IMR-90 (cell line): ENCODE measurements around the gene A1BG. TPM values are rescaled to one million over a fixed set of nuclear protein-coding genes. Genes with fewer than 3 reads are reported as not detected.

Experiments used
- ATAC-seq: fragments of 200-7000 bp; cut with Tn5 transposase; 2 replicates; pipeline ENCODE4 v1.9.1; 2020; ENCODE audit warnings: low read depth, mild to moderate bottlenecking, moderate library complexity
- BruUV-seq: library from RNA; stranded (reverse); fragments of 400-500 nt; replicated peaks from 2 replicates; lab custom pipeline; 2021; lab: Mats Ljungman, UMichigan
- CTCF ChIA-PET: fragments of 300-600 bp; formaldehyde crosslinking; extraction: SDS; loops from one replicate; lab custom pipeline; 2021; ENCODE audit warnings: antibody characterized with exemption; lab: Yijun Ruan, JAX
- POLR2A ChIA-PET: fragments of 300-600 bp; sonication (Branson Sonifier 250); formaldehyde crosslinking; loops from one replicate; lab custom pipeline; 2022; ENCODE audit warnings: antibody characterized with exemption; ENCODE audit not compliant: unreplicated experiment; lab: Charles Lee
- DNase-seq: peaks from one replicate; pipeline ENCODE4 v3.0.0; 2013
- H2AFZ ChIP-seq: replicated peaks from 2 replicates; pipeline ENCODE3; 2013; ENCODE audit warnings: low read length, mild to moderate bottlenecking; ENCODE audit not compliant: poor library complexity
- H2AK5ac ChIP-seq: 2 replicates; pipeline ENCODE4 v1.6.1; 2013; ENCODE audit warnings: low read depth, low read length, inconsistent platforms
- H2AK9ac ChIP-seq: replicated peaks from 2 replicates; pipeline ENCODE3; 2013; ENCODE audit warnings: mild to moderate bottlenecking, low read depth, low read length, moderate library complexity; ENCODE audit not compliant: poor library complexity
- H2BK120ac ChIP-seq: 2 replicates; pipeline ENCODE4 v1.6.1; 2013; ENCODE audit warnings: low read depth, low read length, inconsistent platforms
- H2BK15ac ChIP-seq: 3 replicates; pipeline ENCODE4 v1.6.1; 2013; ENCODE audit warnings: low read depth, low read length, inconsistent platforms
- H2BK20ac ChIP-seq: 2 replicates; pipeline ENCODE4 v1.6.1; 2013; ENCODE audit warnings: low read depth, mild to moderate bottlenecking, inconsistent platforms, low read length, moderate library complexity
- H2BK5ac ChIP-seq: 2 replicates; pipeline ENCODE4 v1.6.1; 2013; ENCODE audit warnings: mild to moderate bottlenecking, low read depth, low read length, inconsistent platforms; ENCODE audit not compliant: poor library complexity, severe bottlenecking
- H3K14ac ChIP-seq: replicated peaks from 2 replicates; pipeline ENCODE4 v1.6.1; 2013; ENCODE audit warnings: low read depth, low read length, inconsistent platforms
- H3K18ac ChIP-seq: 2 replicates; pipeline ENCODE4 v1.6.1; 2013; ENCODE audit warnings: low read depth, low read length, control low read depth
- H3K23ac ChIP-seq: 2 replicates; pipeline ENCODE4 v1.6.1; 2013; ENCODE audit warnings: low read depth, low read length, inconsistent platforms
- H3K27ac ChIP-seq: 2 replicates; pipeline ENCODE4 v1.5.1; 2013; ENCODE audit warnings: mild to moderate bottlenecking, control low read depth, low read length; ENCODE audit not compliant: insufficient read depth
- H3K27me3 ChIP-seq: 2 replicates; pipeline ENCODE4 v1.6.1; 2013; ENCODE audit warnings: low read length; ENCODE audit not compliant: control insufficient read depth, insufficient read depth
- H3K36me3 ChIP-seq: 2 replicates; pipeline ENCODE4 v1.6.1; 2013; ENCODE audit warnings: low read length, mixed read lengths; ENCODE audit not compliant: control insufficient read depth, insufficient read depth
- H3K4ac ChIP-seq: 2 replicates; pipeline ENCODE4 v1.6.1; 2013; ENCODE audit warnings: low read depth, low read length, inconsistent platforms
- H3K4me1 ChIP-seq: 2 replicates; pipeline ENCODE4 v1.6.1; 2013; ENCODE audit warnings: low read length, mixed read lengths; ENCODE audit not compliant: control insufficient read depth, insufficient read depth
- H3K4me2 ChIP-seq: 2 replicates; pipeline ENCODE4 v1.6.1; 2013; ENCODE audit warnings: low read depth, mild to moderate bottlenecking, control low read depth, low read length, moderate library complexity
- H3K4me3 ChIP-seq: 2 replicates; pipeline ENCODE4 v1.5.1; 2013; ENCODE audit warnings: low read depth, mild to moderate bottlenecking, control low read depth, low read length, moderate library complexity; ENCODE audit not compliant: insufficient read depth
- H3K56ac ChIP-seq: 2 replicates; pipeline ENCODE4 v1.6.1; 2013; ENCODE audit warnings: low read length, inconsistent platforms; ENCODE audit not compliant: insufficient read depth; ENCODE audit errors: extremely low read depth
- H3K79me1 ChIP-seq, 2 experiments: 2 replicates each; pipeline ENCODE4 v1.6.1; 2013; ENCODE audit warnings: low read length in 2 of 2, inconsistent platforms in 1 of 2, low read depth in 1 of 2
- H3K9ac ChIP-seq: 2 replicates; pipeline ENCODE4 v1.6.1; 2013; ENCODE audit warnings: low read depth, low read length, control low read depth
- H3K9me1 ChIP-seq: 2 replicates; pipeline ENCODE4 v1.6.1; 2013; ENCODE audit warnings: low read length, inconsistent platforms; ENCODE audit not compliant: insufficient read depth
- H3K9me3 ChIP-seq: 2 replicates; pipeline ENCODE4 v1.6.1; 2013; ENCODE audit warnings: low read length; ENCODE audit not compliant: control insufficient read depth, insufficient read depth
- H4K20me1 ChIP-seq: 2 replicates; pipeline ENCODE4 v1.6.1; 2013; ENCODE audit warnings: low read length, inconsistent platforms; ENCODE audit not compliant: insufficient read depth
- H4K5ac ChIP-seq: 2 replicates; pipeline ENCODE4 v1.6.1; 2013; ENCODE audit warnings: mild to moderate bottlenecking, low read depth, low read length, control low read depth
- H4K8ac ChIP-seq, 2 experiments: 2 replicates each; pipeline ENCODE4 v1.6.1; 2013; ENCODE audit warnings: low read depth in 2 of 2, low read length in 2 of 2, control low read depth in 1 of 2, inconsistent platforms in 1 of 2
- H4K91ac ChIP-seq: 2 replicates; pipeline ENCODE4 v1.6.1; 2013; ENCODE audit warnings: low read depth, low read length, inconsistent platforms; ENCODE audit not compliant: insufficient read depth
- BHLHE40 ChIP-seq: fragments of 150-350 bp; IDR thresholded peaks from 2 replicates; pipeline ENCODE4 v1.6.1; 2016; ENCODE audit warnings: mild to moderate bottlenecking, low read depth, low read length
- CEBPB ChIP-seq: IDR thresholded peaks from 2 replicates; pipeline ENCODE4 v1.6.1; 2012; ENCODE audit warnings: low read depth, low read length, improper control_type of control experiment
- CHD1 ChIP-seq: IDR thresholded peaks from 2 replicates; pipeline ENCODE4 v1.6.1; 2012; ENCODE audit warnings: low read depth, low read length, improper control_type of control experiment
- FOS ChIP-seq: fragments of 150-350 bp; IDR thresholded peaks from 2 replicates; pipeline ENCODE4 v1.6.1; 2016; ENCODE audit warnings: low read depth, low read length
- MAFK ChIP-seq: IDR thresholded peaks from 2 replicates; pipeline ENCODE4 v1.6.1; 2012; ENCODE audit warnings: low read depth, low read length, improper control_type of control experiment
- MAZ ChIP-seq: IDR thresholded peaks from 2 replicates; pipeline ENCODE4 v1.6.1; 2012; ENCODE audit warnings: low read depth, mild to moderate bottlenecking, low read length, improper control_type of control experiment, moderate library complexity, borderline replicate concordance
- MXI1 ChIP-seq: IDR thresholded peaks from 2 replicates; pipeline ENCODE4 v1.6.1; 2012; ENCODE audit warnings: low read depth, mild to moderate bottlenecking, low read length, moderate library complexity, borderline replicate concordance
- NFE2L2 ChIP-seq: fragments of 150-350 bp; IDR thresholded peaks from 2 replicates; pipeline ENCODE4 v1.6.1; 2016; ENCODE audit warnings: low read depth, mild to moderate bottlenecking, low read length
- POLR2A ChIP-seq: IDR thresholded peaks from 2 replicates; pipeline ENCODE4 v1.6.1; 2012; ENCODE audit warnings: mild to moderate bottlenecking, low read depth, low read length
- RAD21 ChIP-seq: IDR thresholded peaks from 2 replicates; pipeline ENCODE4 v1.6.1; 2012; ENCODE audit warnings: low read length, improper control_type of control experiment
- RCOR1 ChIP-seq: IDR thresholded peaks from 2 replicates; pipeline ENCODE4 v1.6.1; 2012; ENCODE audit warnings: mild to moderate bottlenecking, low read length, improper control_type of control experiment; ENCODE audit not compliant: insufficient replicate concordance
- RFX5 ChIP-seq: IDR thresholded peaks from 2 replicates; pipeline ENCODE4 v1.8.0; 2012; ENCODE audit warnings: low read depth, mild to moderate bottlenecking, low read length, moderate library complexity
- SMC3 ChIP-seq: fragments of 150-350 bp; IDR thresholded peaks from 2 replicates; pipeline ENCODE4 v1.6.1; 2016; ENCODE audit warnings: low read depth, mild to moderate bottlenecking, antibody characterized with exemption, low read length, moderate library complexity
- WGBS, 2 experiments: methylation state at CpG; one replicate each; pipeline versions ENCODE4 v1.1.5 to v1.1.7; 2013; ENCODE audit warnings: missing lambda C conversion rate in 2 of 2; ENCODE audit not compliant: insufficient read length in 1 of 2; ENCODE audit errors: extremely low coverage in 2 of 2; 5-methylcytosine and 5-hydroxymethylcytosine counted together
- dilution Hi-C: fragments of 300-500 bp; cut with HindIII; formaldehyde crosslinking; loops from one replicate; pipeline ENCODE4 v1.14.3; 2018; ENCODE audit warnings: low sequenced_read_pairs; ENCODE audit not compliant: unreplicated experiment
- in situ Hi-C: fragments of 300-500 bp; cut with MboI; formaldehyde crosslinking; loops from 3 replicates; pipeline ENCODE4 v1.14.3; 2019; ENCODE audit warnings: low sequenced_read_pairs, inconsistent platforms, mixed read lengths
- intact Hi-C: fragments of 100-400 bp; cut with micrococcal nuclease; formaldehyde crosslinking; loops from 2 replicates; pipeline ENCODE4 v1.10.0; 2022
- polyA plus RNA-seq, 3 experiments: library from polyadenylated mRNA; depleted of rRNA; stranded (reverse); fragments of >200 nt; gene quantifications; 2 replicates each; pipeline ENCODE4 v1.2.3, GENCODE V29; 2012; ENCODE audit warnings: low replicate concordance in 1 of 3
- total RNA-seq: library from RNA; depleted of rRNA; stranded (reverse); fragments of >200 nt; gene quantifications from 2 replicates; pipeline ENCODE4 v1.2.3, GENCODE V29; 2012
- TF ChIP-seq, protein P1 (sequence below): fragments of 150-350 bp; IDR thresholded peaks from 2 replicates; pipeline ENCODE4 v1.6.1; 2016; ENCODE audit warnings: low read depth, mild to moderate bottlenecking, low read length, moderate library complexity, borderline replicate concordance
- TF ChIP-seq, protein P2 (sequence below): conservative IDR thresholded peaks from 2 replicates; pipeline ENCODE4 v1.5.1; 2012; ENCODE audit warnings: mild to moderate bottlenecking, low read depth, low read length, improper control_type of control experiment
- TF ChIP-seq, protein P3 (sequence below): fragments of 150-350 bp; IDR thresholded peaks from 2 replicates; pipeline ENCODE4 v1.6.1; 2017; ENCODE audit warnings: mild to moderate bottlenecking, antibody characterized with exemption, low read length, low read depth

Gene A1BG
- total and polyA plus RNA-seq, 2 of the 4 experiments (the other 2 are of a cell fraction): 4.5 to 54.5 TPM

DNA sequence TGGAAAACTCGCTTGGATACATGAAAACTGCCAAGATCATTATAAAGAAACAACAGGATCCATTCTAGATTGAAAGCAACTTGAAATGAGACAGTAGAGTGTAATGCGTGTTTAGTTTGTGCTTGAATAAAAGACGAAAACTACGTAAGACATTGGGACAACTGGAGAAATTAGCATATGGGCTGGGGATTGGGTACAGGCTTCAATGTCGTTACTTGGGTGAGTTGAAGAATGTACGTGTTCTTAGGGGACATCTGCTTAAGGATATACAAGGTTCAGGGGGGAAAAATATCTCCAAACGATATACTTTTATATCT, 48.6 kb downstream of the A1BG start:
- Histone ChIP-seq H3K27me3 (no peaks in the 10 kb centered on the region), H2BK15ac (no peak overlapping the region), H3K9me3 (no peaks in the 10 kb centered on the region; the same call in 1 of the 2 replicates), H2BK120ac (no peak overlapping the region), H3K4me3 (peak overlapping the region; percentile 33; the same call in 1 of the 2 replicates), H2BK20ac (no peak overlapping the region), H3K4me2 (peak overlapping the region; percentile 56; the same call in 1 of the 2 replicates), H4K5ac (peak overlapping the region; percentile 11; the same call in 1 of the 2 replicates), H4K20me1 (peaks cover 4% of the 10 kb centered on the region; the same call in 1 of the 2 replicates), H3K23ac (no peak overlapping the region), H2AFZ (no peak overlapping the region), H3K4ac (no peak overlapping the region; the same call in 1 of the 2 replicates), H3K36me3 (peaks cover 27% of the 10 kb centered on the region), H3K4me1 (peaks cover 2% of the 10 kb centered on the region; the same call in 1 of the 2 replicates), H3K9ac (no peak overlapping the region), H2AK9ac (no peak overlapping the region), H3K27ac (no peak overlapping the region), H3K18ac (no peak overlapping the region), H3K79me1 (peaks cover 39 to 60% of the 10 kb centered on the region in 2 experiments), H2AK5ac (no peak overlapping the region), H2BK5ac (peak overlapping the region; percentile 12), H3K9me1 (peaks cover 3% of the 10 kb centered on the region; the same call in 1 of the 2 replicates), H4K8ac (peak overlapping the region; percentile 70 to 93), H4K91ac (no peak overlapping the region), H3K56ac (peak overlapping the region; percentile 12; the same call in 1 of the 2 replicates), H3K14ac (no peak overlapping the region)
- POLR2A ChIA-PET: no interaction called here
- CTCF ChIA-PET: no interaction called here
- no TSS peak for BruUV-seq
- TF ChIP-seq RCOR1 (no peak), NFE2L2 (no peak), CHD1 (no peak), POLR2A (no peak), MAZ (no peak), CEBPB (no peak), FOS (no peak), RFX5 (no peak), SMC3 (no peak), RAD21 (no peak), MXI1 (no peak), MAFK (no peak), BHLHE40 (no peak)
- TF ChIP-seq, protein P1, sequence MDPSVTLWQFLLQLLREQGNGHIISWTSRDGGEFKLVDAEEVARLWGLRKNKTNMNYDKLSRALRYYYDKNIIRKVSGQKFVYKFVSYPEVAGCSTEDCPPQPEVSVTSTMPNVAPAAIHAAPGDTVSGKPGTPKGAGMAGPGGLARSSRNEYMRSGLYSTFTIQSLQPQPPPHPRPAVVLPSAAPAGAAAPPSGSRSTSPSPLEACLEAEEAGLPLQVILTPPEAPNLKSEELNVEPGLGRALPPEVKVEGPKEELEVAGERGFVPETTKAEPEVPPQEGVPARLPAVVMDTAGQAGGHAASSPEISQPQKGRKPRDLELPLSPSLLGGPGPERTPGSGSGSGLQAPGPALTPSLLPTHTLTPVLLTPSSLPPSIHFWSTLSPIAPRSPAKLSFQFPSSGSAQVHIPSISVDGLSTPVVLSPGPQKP: no peak
- TF ChIP-seq, protein P2, sequence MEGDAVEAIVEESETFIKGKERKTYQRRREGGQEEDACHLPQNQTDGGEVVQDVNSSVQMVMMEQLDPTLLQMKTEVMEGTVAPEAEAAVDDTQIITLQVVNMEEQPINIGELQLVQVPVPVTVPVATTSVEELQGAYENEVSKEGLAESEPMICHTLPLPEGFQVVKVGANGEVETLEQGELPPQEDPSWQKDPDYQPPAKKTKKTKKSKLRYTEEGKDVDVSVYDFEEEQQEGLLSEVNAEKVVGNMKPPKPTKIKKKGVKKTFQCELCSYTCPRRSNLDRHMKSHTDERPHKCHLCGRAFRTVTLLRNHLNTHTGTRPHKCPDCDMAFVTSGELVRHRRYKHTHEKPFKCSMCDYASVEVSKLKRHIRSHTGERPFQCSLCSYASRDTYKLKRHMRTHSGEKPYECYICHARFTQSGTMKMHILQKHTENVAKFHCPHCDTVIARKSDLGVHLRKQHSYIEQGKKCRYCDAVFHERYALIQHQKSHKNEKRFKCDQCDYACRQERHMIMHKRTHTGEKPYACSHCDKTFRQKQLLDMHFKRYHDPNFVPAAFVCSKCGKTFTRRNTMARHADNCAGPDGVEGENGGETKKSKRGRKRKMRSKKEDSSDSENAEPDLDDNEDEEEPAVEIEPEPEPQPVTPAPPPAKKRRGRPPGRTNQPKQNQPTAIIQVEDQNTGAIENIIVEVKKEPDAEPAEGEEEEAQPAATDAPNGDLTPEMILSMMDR: no peak
- TF ChIP-seq, protein P3, sequence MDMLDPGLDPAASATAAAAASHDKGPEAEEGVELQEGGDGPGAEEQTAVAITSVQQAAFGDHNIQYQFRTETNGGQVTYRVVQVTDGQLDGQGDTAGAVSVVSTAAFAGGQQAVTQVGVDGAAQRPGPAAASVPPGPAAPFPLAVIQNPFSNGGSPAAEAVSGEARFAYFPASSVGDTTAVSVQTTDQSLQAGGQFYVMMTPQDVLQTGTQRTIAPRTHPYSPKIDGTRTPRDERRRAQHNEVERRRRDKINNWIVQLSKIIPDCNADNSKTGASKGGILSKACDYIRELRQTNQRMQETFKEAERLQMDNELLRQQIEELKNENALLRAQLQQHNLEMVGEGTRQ: no peak
- DNase-seq (no peak), ATAC-seq (peak; percentile 12)
- dilution Hi-C loops: no loop called here
- intact Hi-C loops: loop anchor here (5.0 kb wide), 1 partner anchor 213 kb away; the partner anchor contains the start of gene ZBTB45
- WGBS, 2 experiments: 29% methylated on average over 3 of the region's 7 CpGs; no CpG with 5 or more reads in 1 of the 2 experiments
- in situ Hi-C loops: no loop called here
